Gastrocnemius medialis (tissue), 4 donors: ENCODE results near the gene PHETA2.
"Not testable (repeated sequence)": the region's sequence is repeated elsewhere in the genome, so short reads cannot be mapped to it uniquely, and the experiment has no call there.

Source experiments
- POLR2A ChIP-seq, 2 donors: fragments of 450-650 bp; IDR thresholded peaks; one replicate each; pipeline ENCODE4 v1.6.1; 2017; ENCODE audit warnings: antibody characterized with exemption in 2 of 2, mild to moderate bottlenecking in 2 of 2, moderate library complexity in 2 of 2
- TF ChIP-seq, protein P1 (sequence below), 5 experiments: fragments of 450-650 bp in 3 of 5; fragments of 200-600 bp in 2 of 5; sonication (generic) in 2 of 5; IDR thresholded peaks in 4 of 5; conservative IDR thresholded peaks in 1 of 5; 1 replicate in 4 of 5; 2 replicates in 1 of 5; pipeline ENCODE4 v1.5.1; 2016 to 2019; ENCODE audit warnings: antibody characterized with exemption in 5 of 5, mild to moderate bottlenecking in 3 of 5, moderate library complexity in 3 of 5

GRCh38 chr22:42115420-42115830, 41.4 kb downstream of the PHETA2 start:
- TF ChIP-seq, protein P1, sequence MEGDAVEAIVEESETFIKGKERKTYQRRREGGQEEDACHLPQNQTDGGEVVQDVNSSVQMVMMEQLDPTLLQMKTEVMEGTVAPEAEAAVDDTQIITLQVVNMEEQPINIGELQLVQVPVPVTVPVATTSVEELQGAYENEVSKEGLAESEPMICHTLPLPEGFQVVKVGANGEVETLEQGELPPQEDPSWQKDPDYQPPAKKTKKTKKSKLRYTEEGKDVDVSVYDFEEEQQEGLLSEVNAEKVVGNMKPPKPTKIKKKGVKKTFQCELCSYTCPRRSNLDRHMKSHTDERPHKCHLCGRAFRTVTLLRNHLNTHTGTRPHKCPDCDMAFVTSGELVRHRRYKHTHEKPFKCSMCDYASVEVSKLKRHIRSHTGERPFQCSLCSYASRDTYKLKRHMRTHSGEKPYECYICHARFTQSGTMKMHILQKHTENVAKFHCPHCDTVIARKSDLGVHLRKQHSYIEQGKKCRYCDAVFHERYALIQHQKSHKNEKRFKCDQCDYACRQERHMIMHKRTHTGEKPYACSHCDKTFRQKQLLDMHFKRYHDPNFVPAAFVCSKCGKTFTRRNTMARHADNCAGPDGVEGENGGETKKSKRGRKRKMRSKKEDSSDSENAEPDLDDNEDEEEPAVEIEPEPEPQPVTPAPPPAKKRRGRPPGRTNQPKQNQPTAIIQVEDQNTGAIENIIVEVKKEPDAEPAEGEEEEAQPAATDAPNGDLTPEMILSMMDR (IDR thresholded peaks at IDR 0.05 in 4 of 5, conservative IDR thresholded peaks at IDR 0.05 in 1 of 5) = not testable (repeated sequence)
- not testable (repeated sequence) for TF ChIP-seq POLR2A (IDR thresholded peaks at IDR 0.05)
